ENCODE data around the gene BBIP1.
A peak's percentile ranks its signal among the peaks of the same experiment; 100 is the strongest.

The BBIP1 gene

GRCh38 chr10:110885932-110886674 lies 32.9 kb downstream of the BBIP1 start:
- Mint-ChIP-seq H3K27me3 (no peaks in the 10 kb centered on the region), H3K9me3 (no peaks in the 10 kb centered on the region), H3K4me1 (peaks cover 32% of the 10 kb centered on the region), H3K36me3 (peaks cover 60% of the 10 kb centered on the region), H3K27ac (no peak overlapping the region), H3K4me3 (no peak overlapping the region)
- DNase-seq = no peak
- CTCF ChIA-PET = interaction anchor here (1.6 to 1.7 kb wide), 2 partner anchors 112 to 1251 kb away, joined by 3 to 5 read pairs; no protein-coding TSS in a partner anchor

GRCh38 chr10:110883924-110884323 lies 35.1 kb downstream of the BBIP1 start:
- H3K4me1 Mint-ChIP-seq = peaks cover 37% of the 10 kb centered on the region
- peak overlapping the region; percentile 12 for H3K27ac Mint-ChIP-seq
- no peaks in the 10 kb centered on the region for H3K27me3 Mint-ChIP-seq
- no peak for DNase-seq
- peaks cover 61% of the 10 kb centered on the region for H3K36me3 Mint-ChIP-seq
- no peaks in the 10 kb centered on the region for H3K9me3 Mint-ChIP-seq
- peak overlapping the region; percentile 24 for H3K4me3 Mint-ChIP-seq
- CTCF ChIA-PET = interaction anchor here (1.4 to 1.6 kb wide), 3 partner anchors 10 to 81 kb away, joined by 3 to 4 read pairs (median 3); no protein-coding TSS in a partner anchor

GRCh38 chr10:110881905-110882304 lies 37.1 kb downstream of the BBIP1 start:
- Mint-ChIP-seq H3K4me3 (no peak overlapping the region), H3K27ac (no peak overlapping the region), H3K27me3 (no peaks in the 10 kb centered on the region), H3K4me1 (peaks cover 42% of the 10 kb centered on the region), H3K36me3 (peaks cover 67% of the 10 kb centered on the region), H3K9me3 (no peaks in the 10 kb centered on the region)
- no peak for DNase-seq
- CTCF ChIA-PET = interaction anchor here (1.9 kb wide), 1 partner anchor 136 kb away, joined by 6 read pairs; no protein-coding TSS in a partner anchor

- H3K4me3 Mint-ChIP-seq = no peak overlapping the region
- peaks cover 65% of the 10 kb centered on the region for H3K36me3 Mint-ChIP-seq
- peaks cover 43% of the 10 kb centered on the region for H3K4me1 Mint-ChIP-seq
- H3K27me3 Mint-ChIP-seq = no peaks in the 10 kb centered on the region
- no peak overlapping the region for H3K27ac Mint-ChIP-seq
- no peaks in the 10 kb centered on the region for H3K9me3 Mint-ChIP-seq
- no peak for DNase-seq
- CTCF ChIA-PET = interaction anchor here (1.2 kb wide), 1 partner anchor 77 kb away, joined by 5 read pairs; no protein-coding TSS in a partner anchor
Measured at GRCh38 chr10:110881247-110881646, 37.7 kb downstream of the BBIP1 start.

GRCh38 chr10:110880012-110880411 lies 39.0 kb downstream of the BBIP1 start:
- Mint-ChIP-seq H3K4me1 (peaks cover 46% of the 10 kb centered on the region), H3K9me3 (no peaks in the 10 kb centered on the region), H3K4me3 (no peak overlapping the region), H3K27me3 (no peaks in the 10 kb centered on the region), H3K36me3 (peaks cover 58% of the 10 kb centered on the region), H3K27ac (no peak overlapping the region)
- no peak for DNase-seq
- CTCF ChIA-PET = interaction anchor here (1.2 kb wide), 1 partner anchor 76 kb away, joined by 5 read pairs; no protein-coding TSS in a partner anchor

- H3K9me3 Mint-ChIP-seq = no peaks in the 10 kb centered on the region
- H3K27ac Mint-ChIP-seq = no peak overlapping the region
- peaks cover 41% of the 10 kb centered on the region for H3K36me3 Mint-ChIP-seq
- DNase-seq = no peak
- CTCF ChIA-PET = interaction anchor here (1.1 to 1.6 kb wide), 5 partner anchors 16 to 131 kb away, joined by 3 to 5 read pairs (median 4); no protein-coding TSS in a partner anchor
- peaks cover 41% of the 10 kb centered on the region for H3K4me1 Mint-ChIP-seq
- no peaks in the 10 kb centered on the region for H3K27me3 Mint-ChIP-seq
- no peak overlapping the region for H3K4me3 Mint-ChIP-seq
Measured at GRCh38 chr10:110876788-110877187, 42.2 kb downstream of the BBIP1 start.

- H3K27me3 Mint-ChIP-seq = no peaks in the 10 kb centered on the region
- no peaks in the 10 kb centered on the region for H3K9me3 Mint-ChIP-seq
- CTCF ChIA-PET = interaction anchor here (0.9 to 1.2 kb wide), 4 partner anchors 15 to 104 kb away, joined by 3 to 4 read pairs (median 3); no protein-coding TSS in a partner anchor
- DNase-seq = no peak
- peaks cover 36% of the 10 kb centered on the region for H3K36me3 Mint-ChIP-seq
- H3K27ac Mint-ChIP-seq = no peak overlapping the region
- H3K4me3 Mint-ChIP-seq = no peak overlapping the region
- H3K4me1 Mint-ChIP-seq = peaks cover 42% of the 10 kb centered on the region
Measured at GRCh38 chr10:110876000-110876399, 43.0 kb downstream of the BBIP1 start.

- no peaks in the 10 kb centered on the region for H3K9me3 Mint-ChIP-seq
- no peaks in the 10 kb centered on the region for H3K27me3 Mint-ChIP-seq
- peaks cover 40% of the 10 kb centered on the region for H3K36me3 Mint-ChIP-seq
- CTCF ChIA-PET = interaction anchor here (1.4 to 2.2 kb wide), 3 partner anchors 9 to 128 kb away, joined by 4 to 8 read pairs (median 6); no protein-coding TSS in a partner anchor
- peaks cover 58% of the 10 kb centered on the region for H3K4me1 Mint-ChIP-seq
- H3K4me3 Mint-ChIP-seq = peak overlapping the region; percentile 78
- DNase-seq = no peak
- no peak overlapping the region for H3K27ac Mint-ChIP-seq
Measured at GRCh38 chr10:110873951-110874350, 45.0 kb downstream of the BBIP1 start.

GRCh38 chr10:110872984-110873923 lies 45.7 kb downstream of the BBIP1 start:
- Mint-ChIP-seq H3K9me3 (no peaks in the 10 kb centered on the region), H3K27me3 (no peaks in the 10 kb centered on the region), H3K27ac (peak overlapping the region; percentile 93), H3K4me1 (peaks cover 65% of the 10 kb centered on the region), H3K4me3 (peak overlapping the region; percentile 87), H3K36me3 (peaks cover 35% of the 10 kb centered on the region)
- no peak for DNase-seq
- CTCF ChIA-PET = interaction anchor here (1.0 to 2.2 kb wide), 9 partner anchors 8 to 127 kb away, joined by 3 to 8 read pairs (median 4); no protein-coding TSS in a partner anchor

GRCh38 chr10:110872145-110872983 lies 46.6 kb downstream of the BBIP1 start:
- H3K9me3 Mint-ChIP-seq = no peaks in the 10 kb centered on the region

GRCh38 chr10:110871298-110872084 lies 47.5 kb downstream of the BBIP1 start, which contains the start of gene PDCD4:
Gene PDCD4, plus strand, starts transcription at chr10:110871928. Its CDS starts 4,100 bp downstream, at chr10:110876028.
- no peaks in the 10 kb centered on the region for H3K27me3 Mint-ChIP-seq
- peak within 1 kb of the TSS; percentile 89 for H3K4me3 Mint-ChIP-seq
- peak within 1 kb of the TSS; percentile 94 for H3K27ac Mint-ChIP-seq
- H3K36me3 Mint-ChIP-seq = peaks cover 23% of the 10 kb centered on the region
- peaks cover 75% of the 10 kb centered on the region for H3K4me1 Mint-ChIP-seq
- peak; percentile 97 for DNase-seq
- CTCF ChIA-PET = interaction anchor here (1.0 kb wide), 2 partner anchors 14 to 68 kb away, joined by 3 to 4 read pairs; no protein-coding TSS in a partner anchor
- H3K9me3 Mint-ChIP-seq = no peaks in the 10 kb centered on the region

More at GRCh38 chr10:110872145-110872983, 46.6 kb downstream of the BBIP1 start:
- H3K36me3 Mint-ChIP-seq = peaks cover 26% of the 10 kb centered on the region
- peaks cover 69% of the 10 kb centered on the region for H3K4me1 Mint-ChIP-seq
- CTCF ChIA-PET = interaction anchor here (1.0 to 2.2 kb wide), 10 partner anchors 7 to 126 kb away, joined by 3 to 8 read pairs (median 4); no protein-coding TSS in a partner anchor
- peak; percentile 86 for DNase-seq
- H3K4me3 Mint-ChIP-seq = peak overlapping the region; percentile 89
- peak overlapping the region; percentile 94 for H3K27ac Mint-ChIP-seq
- H3K27me3 Mint-ChIP-seq = no peaks in the 10 kb centered on the region

- H3K4me1 Mint-ChIP-seq = peaks cover 76% of the 10 kb centered on the region
- CTCF ChIA-PET = interaction anchor here (1.0 kb wide), 1 partner anchor 68 kb away, joined by 3 read pairs; no protein-coding TSS in a partner anchor
- DNase-seq = no peak
Measured at GRCh38 chr10:110870823-110871297, 48.1 kb downstream of the BBIP1 start.

More at GRCh38 chr10:110870823-110871297, 48.1 kb downstream of the BBIP1 start:
- no peaks in the 10 kb centered on the region for H3K9me3 Mint-ChIP-seq
- peaks cover 22% of the 10 kb centered on the region for H3K36me3 Mint-ChIP-seq
- H3K27ac Mint-ChIP-seq = peak overlapping the region; percentile 94
- H3K27me3 Mint-ChIP-seq = no peaks in the 10 kb centered on the region
- peak overlapping the region; percentile 89 for H3K4me3 Mint-ChIP-seq

All from activated naive CD4-positive, alpha-beta T cell treated with anti-CD3 and anti-CD28 coated beads, Interleukin-2, amount 10 ng/mL, durations not matched to agents 7 days and 5 days (primary cell).